HG02870 (cell line): Measurements from ENCODE around the gene POLD3.
"Not testable (repeated sequence)": the region's sequence is repeated elsewhere in the genome, so short reads cannot be mapped to it uniquely, and the experiment has no call there.

Source experiments
- ATAC-seq: cut with Tn5 transposase; IDR thresholded peaks from one replicate; pipeline ENCODE4 v1.9.1; 2021; ENCODE audit warnings: mild to moderate bottlenecking, moderate library complexity; ENCODE audit not compliant: unreplicated experiment

The POLD3 gene

DNA sequence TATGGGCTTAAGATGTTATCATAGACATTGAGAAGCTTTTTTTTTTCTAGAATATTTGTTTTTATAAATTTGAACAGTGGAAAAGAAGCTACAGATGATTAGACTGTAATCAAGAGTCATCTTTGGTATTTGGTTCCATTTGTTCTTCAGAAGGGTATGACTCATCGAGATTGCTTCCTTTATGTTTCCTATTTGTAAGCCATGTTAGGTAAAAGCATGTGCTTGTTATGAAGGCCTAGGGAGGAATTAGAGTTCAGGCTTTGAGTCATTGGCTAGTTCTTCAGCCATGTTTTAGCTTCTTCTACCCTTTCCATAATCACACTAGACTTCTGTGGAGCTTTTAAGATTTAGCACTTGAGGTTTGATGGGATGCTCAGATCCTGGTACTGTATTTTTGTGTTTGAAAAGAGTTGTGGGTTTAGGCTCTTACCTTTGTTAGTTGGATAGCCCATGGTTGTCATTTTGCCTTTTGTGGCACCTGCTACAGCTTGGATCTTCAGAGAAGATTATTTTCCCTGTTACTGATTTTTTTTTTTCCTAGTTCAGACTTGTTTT, 44.3 kb downstream of the POLD3 start:
- ATAC-seq: no peak

DNA sequence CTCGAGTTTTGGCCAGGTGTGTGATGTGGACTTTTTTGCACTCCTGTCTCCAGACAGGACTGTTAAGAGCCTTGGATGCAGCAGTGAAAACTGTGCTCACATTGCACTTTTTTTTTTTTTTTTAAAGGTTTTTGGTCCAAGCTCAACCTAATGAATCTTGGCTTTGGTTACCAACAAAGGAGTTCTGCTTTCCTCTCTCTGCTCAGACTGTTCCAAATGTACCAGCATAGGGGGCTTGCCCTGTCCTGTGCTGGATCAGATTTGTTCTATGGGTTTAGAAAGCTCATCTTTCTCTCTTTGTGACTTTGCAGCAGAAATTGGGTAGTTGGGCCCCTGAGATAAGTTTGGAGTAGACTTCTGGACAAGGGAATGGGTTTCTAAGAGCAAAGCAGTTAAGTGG, 45.3 kb downstream of the POLD3 start:
- no peak for ATAC-seq

DNA sequence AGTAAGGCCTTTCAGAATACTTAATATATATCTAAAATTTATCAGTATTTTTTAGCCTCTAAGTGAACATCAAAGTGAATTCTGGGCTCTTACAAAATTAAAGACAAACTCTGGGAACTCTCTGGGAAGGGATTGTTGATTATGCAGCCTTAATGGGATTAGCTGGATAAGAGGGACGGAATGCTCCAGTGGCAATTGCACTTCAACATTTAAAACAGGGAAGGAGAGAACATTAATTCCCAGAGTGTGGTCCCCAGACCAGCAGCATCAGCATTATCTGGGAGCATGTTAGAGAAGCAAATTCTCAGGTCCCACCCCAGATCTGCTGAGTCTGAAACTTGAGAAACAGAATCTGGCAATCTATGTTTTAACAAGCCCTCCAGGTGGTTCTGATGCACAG, 46.5 kb downstream of the POLD3 start:
- no peak for ATAC-seq

DNA sequence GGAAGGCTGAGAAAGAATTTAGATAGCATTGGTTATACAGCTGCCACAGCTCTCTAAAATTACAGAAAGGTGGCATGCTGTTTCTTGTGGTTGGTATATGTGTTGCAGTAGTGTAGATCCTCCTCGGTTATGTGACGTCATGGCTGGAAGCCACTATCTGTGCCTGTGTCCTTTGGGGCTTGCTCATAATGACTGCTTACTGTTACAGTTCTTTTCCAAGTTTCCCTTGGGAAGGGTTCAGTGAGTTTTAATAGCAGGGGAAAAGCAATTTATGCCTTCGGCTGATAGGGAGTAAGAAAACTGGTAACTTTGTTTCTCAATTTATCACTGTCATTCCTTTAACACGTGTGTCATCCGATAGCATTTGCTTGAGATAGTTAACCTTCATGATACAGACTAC, 47.2 kb downstream of the POLD3 start:
- no peak for ATAC-seq

DNA sequence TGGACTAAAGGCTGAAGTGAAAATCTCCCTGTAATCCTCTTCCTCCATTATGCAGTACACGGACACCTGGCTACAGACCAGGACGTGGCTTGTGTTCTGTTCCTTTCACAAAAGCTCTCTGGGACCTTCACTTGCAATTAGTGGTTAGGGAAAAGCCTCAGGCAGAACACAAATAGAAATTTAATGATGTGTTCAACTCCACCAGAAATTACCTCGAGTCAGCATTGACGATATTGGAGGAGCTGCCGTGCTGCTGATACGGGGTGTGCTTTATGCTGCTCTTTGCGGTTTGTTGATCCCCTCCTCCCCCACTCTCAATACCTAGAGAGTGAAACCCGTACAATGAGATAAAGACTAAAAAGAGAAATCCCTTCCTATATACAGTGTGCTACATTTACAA, 48.9 kb downstream of the POLD3 start:
- ATAC-seq: no peak

DNA sequence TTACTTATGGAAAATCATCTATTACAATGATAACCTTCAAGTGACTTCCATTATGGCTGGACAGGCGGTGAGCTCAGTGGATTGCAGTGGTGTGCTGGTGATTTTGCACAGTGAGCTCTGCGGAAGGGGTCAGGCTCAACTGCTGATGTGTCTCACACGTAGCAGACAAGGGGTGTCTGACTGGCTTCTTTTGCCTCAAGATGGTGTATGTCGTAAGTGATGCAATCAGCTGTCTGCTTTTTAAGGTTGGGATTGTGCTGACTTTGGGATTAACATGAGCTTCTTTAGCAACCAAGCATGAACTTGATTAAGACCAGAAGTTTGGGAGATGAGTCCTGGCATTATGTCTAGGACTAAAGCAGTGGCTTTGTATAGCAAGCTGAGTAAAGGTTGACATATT, 49.5 kb downstream of the POLD3 start:
- no peak for ATAC-seq

DNA sequence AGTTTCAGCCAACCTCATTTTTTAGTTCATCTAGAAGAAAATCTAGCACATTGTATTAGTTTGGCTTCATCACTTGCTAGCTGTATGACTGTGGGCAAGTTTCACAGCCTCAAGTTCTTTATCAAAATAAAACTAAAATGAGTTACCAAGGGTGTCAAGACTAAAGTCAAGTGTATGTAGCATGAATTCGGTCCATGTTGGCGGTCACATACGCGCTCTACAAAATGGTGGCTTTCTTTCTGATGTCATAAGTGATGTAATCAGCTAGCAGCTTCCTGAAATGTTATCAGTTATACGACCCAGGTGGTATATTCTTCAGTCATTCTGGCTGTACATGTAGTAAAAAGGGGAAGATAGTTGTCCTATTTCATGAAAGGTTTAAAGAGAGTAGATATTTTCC, 50.5 kb downstream of the POLD3 start:
- no peak for ATAC-seq

DNA sequence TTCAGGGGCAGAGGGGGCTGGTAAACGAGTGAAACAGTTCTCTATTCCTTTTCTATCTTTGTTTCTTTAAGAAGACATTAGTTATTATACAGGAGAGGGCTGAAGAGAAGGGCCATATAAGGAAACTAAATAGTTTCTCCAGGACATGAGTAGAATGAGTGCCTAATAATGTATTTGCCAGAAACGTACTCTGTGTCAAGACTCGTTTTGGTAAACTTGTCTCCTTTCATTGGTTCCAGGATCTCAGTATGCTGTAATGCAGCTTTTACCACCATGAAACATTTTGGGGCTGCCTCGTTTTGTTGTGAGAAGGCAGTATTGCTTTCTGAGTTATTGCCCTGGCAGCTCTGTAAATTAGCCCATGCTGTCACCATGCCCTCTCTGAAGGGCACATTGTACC, 51.7 kb downstream of the POLD3 start:
- no peak for ATAC-seq

DNA sequence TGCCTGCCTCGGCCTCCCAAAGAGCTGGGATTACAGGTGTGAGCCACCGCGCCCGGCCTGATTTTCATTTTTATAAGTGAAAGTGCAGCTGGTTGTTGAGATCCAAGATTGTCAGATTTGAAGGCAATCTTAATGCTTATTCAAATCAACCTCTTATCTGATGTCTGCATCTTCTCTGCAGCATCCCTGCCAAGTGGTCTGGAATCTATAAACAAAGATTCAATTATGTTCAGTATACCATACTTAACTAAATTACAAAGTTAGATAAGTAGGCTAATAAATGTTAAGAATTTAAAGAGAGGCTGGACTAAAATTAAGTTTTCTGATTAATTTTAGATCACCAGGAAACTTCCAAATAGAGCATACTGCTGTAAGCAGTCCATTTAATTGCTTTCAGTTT, 53.8 kb downstream of the POLD3 start:
- no peak for ATAC-seq

DNA sequence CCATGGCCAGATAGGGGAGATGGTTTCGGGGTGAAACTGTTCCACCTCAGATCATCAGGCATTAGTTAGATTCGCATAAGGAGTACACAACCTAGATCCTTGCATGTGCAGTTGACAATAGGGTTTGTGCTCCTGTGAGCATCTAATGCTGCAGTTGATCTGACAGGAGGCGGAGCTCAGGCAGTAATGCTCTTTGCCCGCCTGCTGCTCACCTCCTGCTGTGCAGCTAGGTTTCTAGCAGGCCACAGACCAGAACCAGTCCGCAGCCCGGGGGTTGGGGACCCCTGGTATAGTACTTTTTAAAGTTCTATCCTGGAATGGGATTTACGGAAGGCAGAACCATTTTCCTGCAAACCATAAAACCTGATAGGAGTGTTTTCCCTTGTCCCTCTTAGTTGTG, 54.6 kb downstream of the POLD3 start:
- ATAC-seq: no peak

DNA sequence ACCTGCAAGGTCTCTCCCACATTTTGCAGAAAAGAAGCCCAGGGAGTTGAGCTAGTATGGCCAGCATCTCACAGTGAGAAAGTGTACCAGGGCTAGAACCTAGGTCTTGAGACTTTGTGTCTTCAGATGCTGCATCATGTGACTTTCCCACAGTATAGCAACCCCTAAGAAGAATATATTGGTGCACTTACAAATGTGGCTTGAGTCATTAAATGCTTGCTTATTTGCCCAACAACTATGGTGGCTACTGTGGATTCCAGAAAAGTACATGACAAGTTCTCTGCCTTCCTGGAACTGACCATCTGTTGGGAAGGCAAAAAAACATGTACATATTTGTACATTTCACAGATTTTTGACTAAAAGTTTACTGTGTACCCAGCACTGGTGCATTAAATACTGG, 55.0 kb downstream of the POLD3 start:
- no peak for ATAC-seq

DNA sequence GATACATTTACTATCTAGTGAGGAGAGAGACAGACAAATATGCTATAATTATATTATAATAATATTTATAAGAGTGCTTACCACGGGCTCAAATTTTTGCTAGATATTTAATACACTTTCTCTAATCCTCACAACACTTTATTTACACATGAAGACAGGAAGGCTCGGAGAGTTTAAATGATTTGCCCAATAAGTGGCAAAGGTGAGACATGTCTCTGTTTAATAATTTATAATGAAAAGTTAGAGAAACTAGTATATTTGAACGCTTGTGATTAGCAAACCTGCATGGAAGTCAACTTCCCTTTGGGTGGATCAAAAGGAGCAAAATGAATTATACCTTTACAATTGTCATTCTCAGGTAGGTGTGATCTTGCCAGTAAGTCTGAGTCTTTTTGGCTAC, 55.4 kb downstream of the POLD3 start:
- ATAC-seq: no peak

DNA sequence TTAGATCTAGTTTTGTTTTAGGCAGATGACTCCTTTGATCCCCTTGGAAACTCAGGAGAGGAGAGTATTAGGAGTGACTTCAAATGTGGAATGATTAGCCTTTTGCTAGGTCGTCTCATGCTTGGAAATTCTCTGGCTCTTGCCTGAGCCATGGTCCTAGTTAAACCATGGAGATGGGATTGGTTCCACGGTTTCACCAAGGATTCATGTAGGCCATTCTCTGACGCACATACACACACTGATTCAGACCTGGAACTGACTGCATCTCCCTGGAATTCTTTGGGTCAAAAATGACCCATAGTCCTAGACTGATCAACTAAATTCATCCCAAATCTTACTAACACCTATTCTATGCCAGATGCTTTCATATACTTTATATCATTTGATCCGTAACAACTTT, 56.5 kb downstream of the POLD3 start:
- no peak for ATAC-seq

DNA sequence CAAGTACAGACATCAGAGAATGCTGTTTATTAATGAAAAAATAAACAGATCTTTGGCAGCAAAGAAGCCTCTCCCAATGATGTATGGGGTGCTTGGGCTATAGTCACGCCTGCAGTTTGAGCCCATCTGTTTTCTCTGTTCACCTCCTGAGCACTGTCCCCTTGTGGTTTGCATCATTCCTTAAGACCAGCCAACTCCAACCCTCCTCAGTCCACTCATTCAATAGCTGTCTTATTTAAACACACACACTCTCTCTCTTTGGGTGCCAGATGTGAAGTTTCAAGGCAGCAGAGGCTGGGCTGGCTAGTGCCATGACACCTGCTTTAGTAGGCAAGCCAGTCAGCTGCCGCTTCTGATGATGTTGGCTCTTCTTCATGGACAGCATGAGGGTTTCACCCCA, 58.1 kb downstream of the POLD3 start:
- ATAC-seq: no peak

DNA sequence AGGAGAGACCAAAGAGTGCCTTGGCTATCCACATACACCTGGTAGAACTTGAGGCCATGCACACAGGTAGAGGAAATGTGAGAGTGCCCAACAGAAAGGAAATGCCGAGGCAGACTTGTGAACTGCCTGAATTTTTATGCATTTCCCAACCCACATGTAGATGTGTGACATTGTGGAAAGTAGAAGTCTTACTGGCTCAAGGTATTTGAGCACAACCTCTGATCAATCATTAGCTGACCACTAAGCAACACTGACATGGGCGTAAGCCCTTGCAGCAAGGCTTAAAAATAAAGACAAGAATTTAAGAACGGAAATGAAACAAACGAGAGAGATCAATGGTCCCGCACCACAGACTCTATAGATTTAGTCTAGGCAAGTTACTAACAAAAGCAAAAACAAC, 62.6 kb downstream of the POLD3 start:
- ATAC-seq: no peak

DNA sequence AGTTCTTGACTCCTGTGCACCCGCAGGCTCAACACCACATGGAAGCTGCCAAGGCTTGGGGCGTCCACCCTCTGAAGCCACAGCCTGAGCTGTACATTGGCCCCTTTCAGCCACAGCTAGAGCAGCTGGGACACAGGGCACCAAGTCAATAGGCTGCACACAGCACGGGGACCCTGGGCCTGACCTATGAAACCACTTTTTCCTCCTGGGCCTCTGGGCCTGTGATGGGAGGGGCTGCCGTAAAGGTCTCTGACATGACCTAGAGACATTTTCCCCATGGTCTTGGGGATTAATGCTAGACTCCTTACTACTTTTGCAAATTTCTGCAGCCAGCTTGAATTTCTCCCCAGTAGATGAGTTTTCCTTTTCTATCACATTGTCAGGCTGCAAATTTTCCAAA, 66.7 kb downstream of the POLD3 start:
- not testable (repeated sequence) for ATAC-seq

DNA sequence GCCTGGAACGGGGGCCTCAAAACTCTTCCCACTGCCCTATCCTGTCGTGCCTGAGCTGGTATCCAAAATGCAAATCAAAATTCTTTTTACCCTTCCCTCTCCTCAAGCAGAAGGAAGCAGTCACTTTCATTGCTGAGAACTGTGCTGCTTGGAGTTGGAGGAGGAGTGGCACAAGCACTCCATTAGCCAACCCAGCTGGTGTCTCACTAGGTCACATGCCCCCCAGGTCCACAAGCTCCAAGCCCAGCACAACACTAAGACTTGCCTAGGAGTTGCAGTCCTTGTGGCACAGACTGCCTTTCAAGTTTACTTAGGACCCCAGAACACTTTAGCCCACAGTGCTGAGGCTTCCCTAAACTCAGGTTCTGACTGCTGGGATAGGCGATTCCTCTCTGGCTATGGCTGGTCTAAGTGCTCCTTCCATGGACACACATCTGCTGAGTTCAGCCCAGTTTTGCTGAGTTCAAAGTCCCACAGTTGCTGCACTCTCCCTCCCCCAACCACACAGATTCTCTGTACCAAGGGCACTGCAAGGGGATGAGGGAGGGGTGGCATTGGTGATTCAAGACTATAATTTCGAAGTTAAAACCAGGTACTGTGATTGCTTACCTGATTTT, 70.2 kb downstream of the POLD3 start:
- ATAC-seq: no peak

DNA sequence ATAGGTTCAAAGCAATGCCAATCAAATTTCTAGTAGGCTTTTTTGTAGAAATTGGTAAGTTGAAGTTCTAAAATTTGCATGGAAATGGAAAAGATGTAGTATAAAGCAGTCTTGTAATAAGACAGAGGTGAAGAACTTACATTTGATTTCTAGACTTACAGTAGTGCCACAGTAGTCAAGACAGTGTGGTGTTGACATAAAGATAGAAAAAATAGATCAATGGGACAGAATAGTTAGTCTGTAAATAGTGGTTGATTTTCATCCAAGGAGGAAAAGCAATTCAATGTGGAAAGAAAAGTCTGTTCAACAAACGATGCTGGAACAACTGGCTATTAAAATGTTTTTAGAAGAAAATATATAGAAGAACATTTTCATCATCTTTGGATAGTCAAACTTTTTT, 70.9 kb downstream of the POLD3 start:
- ATAC-seq: no peak

DNA sequence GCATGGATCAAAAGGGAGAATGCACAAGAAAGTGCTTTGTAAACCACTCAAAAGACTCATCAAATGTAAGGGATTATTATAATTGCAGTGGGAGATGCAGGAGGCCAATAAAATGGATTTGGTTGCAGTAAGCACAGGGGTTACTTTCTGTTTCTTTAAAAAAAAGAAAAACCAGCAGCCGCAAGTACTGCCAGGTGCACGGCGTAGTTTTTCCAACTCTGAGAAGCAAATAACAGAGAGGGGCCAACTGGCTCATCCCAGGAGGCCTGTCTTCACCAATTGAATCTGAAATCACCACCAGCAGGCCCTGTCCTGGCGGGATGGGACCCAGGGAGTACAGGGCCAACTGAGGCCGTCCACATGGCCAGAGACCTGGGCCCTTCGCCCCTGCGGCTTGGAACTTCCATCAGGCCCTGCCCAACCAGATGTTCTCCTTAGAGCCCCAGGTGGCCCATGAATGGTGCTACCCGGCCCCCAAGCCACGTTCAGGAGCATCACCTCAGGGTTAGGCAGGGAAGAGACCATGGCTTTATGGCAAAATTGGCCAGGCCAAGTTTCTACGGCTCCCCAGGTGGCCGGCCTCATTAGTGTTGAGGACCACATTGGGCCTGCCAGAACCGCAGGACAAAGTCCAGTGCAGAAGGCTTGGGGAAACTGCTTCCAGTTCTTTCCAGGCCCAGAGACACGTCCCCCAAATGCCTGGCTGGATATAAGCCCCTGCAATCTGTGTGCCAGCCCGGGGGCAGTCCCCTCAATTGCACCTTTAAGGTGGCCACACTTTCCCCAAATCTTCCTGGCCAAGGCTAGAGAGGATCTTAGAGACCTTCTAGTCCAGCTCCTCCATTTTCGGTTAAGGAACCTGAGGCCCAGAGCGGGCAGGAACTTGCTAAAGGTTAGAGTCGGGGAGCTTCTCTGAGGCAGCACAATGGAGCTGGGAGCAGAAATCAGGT, 77.1 kb downstream of the POLD3 start:
- ATAC-seq: no peak

DNA sequence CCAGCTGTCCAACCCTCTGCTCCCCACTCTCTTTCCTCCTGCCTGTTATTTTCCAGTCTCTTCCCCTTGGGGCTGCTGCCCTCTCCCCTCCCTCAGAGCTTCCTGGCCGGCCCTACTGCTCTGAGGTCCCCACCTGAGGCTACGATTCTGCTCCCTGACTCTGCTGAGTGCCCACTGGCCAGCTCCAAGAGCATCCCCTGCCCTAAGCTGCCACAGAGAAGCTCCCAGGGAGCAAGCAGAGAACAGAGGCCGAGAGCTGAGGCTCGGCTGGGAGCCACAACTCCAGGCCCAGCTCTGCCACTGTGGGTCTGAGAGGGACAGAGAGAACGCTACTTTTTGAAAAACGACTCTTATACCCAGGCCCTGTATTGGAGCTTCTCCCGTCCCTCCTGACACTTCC, 77.8 kb downstream of the POLD3 start:
- no peak for ATAC-seq

DNA sequence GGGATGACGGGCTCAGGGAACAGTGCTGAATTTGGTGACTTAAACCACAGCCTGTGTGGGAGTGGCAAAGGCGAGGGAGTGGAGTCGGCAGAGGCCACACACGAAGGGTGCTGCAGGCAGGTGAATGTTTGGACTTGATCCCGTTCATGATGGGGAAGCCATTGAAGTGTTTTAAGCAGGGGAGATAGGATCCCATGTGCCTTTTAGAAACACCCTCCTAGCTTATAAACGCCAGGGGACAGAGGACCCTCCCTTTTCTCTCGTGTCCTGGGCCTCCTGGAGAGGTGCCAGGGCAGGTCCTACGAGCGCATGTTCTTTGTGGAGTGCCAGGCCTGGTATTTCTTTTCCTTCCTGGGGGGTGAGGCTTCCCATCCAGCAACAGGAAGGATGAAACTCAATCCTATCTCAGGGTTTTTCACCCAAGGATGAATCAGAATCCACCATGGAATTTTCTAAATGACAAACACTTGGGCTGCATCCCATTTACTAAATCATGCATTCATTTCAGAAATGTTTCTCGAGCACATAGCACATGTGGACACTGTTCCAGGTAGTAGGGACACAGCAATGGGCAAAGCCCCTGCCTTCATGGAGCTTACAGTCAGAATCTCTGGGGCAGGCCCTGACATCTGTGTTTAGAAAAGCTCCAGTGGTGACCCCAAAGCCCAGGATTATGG, 79.3 kb downstream of the POLD3 start:
- no peak for ATAC-seq
